DND-41 (cell line): Measurements from ENCODE around the gene CLIP3.

Experiments used
- EZH2 ChIP-seq: IDR thresholded peaks from 3 replicates; pipeline ENCODE4 v1.6.1; 2012; ENCODE audit warnings: borderline replicate concordance, low read depth, mild to moderate bottlenecking, moderate library complexity, low read length, inconsistent platforms; ENCODE audit not compliant: severe bottlenecking
- TF ChIP-seq, protein P1 (sequence below): IDR thresholded peaks from 2 replicates; pipeline ENCODE4 v1.5.1; 2012; ENCODE audit warnings: borderline replicate concordance, low read length, moderate library complexity, mild to moderate bottlenecking; ENCODE audit not compliant: poor library complexity, severe bottlenecking; ENCODE audit errors: extremely low read depth

DNA sequence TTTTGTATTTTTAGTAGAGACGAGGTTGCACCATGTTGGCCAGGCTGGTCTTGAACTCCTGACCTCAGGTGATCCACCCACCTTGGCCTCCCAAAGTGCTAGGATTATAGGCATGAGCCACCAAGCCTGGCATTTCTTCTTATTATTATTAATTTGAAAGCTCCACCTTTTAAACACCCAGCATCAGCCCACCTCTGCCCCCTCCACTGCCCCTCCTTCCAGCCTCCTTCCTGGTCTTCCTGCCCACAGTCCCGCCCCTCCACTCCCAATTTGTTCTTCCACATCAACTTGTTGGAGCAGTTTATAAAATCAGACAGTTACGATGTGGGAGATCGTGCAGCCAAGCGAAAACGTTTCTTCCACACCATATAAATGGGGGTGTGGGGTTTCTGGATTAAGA lies 7.8 kb upstream of the CLIP3 start:
- TF ChIP-seq, protein P1, sequence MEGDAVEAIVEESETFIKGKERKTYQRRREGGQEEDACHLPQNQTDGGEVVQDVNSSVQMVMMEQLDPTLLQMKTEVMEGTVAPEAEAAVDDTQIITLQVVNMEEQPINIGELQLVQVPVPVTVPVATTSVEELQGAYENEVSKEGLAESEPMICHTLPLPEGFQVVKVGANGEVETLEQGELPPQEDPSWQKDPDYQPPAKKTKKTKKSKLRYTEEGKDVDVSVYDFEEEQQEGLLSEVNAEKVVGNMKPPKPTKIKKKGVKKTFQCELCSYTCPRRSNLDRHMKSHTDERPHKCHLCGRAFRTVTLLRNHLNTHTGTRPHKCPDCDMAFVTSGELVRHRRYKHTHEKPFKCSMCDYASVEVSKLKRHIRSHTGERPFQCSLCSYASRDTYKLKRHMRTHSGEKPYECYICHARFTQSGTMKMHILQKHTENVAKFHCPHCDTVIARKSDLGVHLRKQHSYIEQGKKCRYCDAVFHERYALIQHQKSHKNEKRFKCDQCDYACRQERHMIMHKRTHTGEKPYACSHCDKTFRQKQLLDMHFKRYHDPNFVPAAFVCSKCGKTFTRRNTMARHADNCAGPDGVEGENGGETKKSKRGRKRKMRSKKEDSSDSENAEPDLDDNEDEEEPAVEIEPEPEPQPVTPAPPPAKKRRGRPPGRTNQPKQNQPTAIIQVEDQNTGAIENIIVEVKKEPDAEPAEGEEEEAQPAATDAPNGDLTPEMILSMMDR, result no peak
- TF ChIP-seq EZH2, result no peak
